GM12801 (cell line): Measurements from ENCODE around the gene LINGO1.

ENCODE experiments used
- CTCF ChIP-seq: IDR thresholded peaks from one replicate; pipeline ENCODE4 v1.5.1; 2011; ENCODE audit warnings: control low read depth; ENCODE audit not compliant: insufficient read length; ENCODE audit errors: extremely low read depth

LINGO1 gene

GRCh38 chr15:77612958-77613601 is 19.6 kb downstream of the LINGO1 start:
- no peak for TF ChIP-seq CTCF

- no peak for TF ChIP-seq CTCF
Measured at GRCh38 chr15:77611767-77612166, 20.9 kb downstream of the LINGO1 start.

GRCh38 chr15:77610731-77611130 is 22.0 kb downstream of the LINGO1 start:
- TF ChIP-seq CTCF, result no peak

DNA sequence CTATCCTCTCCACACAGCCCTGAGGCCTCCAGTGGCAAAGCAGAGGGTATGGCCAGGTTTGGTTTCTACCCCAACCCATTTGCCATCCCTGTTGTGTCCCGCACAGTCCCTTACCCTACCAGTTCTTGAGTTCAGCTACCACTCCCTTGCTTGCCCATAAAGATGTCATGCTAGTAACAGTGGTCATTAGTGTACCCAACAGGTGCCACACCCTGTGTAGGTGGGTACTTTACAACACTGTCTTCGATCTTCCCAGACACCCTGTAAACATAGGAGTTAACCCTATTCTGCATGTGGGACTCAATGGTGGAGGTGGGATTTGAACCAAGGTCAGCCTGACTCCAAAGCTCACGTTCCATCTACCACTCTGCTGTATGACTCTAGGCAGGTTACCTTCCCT is 23.2 kb downstream of the LINGO1 start:
- TF ChIP-seq CTCF, result no peak

DNA sequence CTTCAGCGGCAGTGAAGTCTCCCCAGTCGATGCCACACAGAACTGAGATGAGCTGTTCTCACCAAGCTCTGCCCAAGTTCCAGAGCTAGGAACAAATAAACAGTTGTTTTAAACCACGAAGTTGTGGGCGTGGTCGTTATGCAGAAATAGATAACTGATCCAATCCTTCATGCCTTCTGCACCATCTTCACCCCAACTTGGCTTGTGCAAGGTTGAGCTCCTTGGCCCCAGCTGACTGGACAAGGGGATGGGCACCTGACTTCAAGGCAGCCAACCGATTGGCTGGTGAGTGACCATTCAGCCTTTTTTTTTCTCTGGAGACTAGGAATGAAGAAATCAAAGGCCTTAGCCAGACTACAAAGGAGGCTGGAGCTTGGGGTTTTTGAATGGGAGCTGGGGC is 23.9 kb downstream of the LINGO1 start:
- no peak for TF ChIP-seq CTCF

DNA sequence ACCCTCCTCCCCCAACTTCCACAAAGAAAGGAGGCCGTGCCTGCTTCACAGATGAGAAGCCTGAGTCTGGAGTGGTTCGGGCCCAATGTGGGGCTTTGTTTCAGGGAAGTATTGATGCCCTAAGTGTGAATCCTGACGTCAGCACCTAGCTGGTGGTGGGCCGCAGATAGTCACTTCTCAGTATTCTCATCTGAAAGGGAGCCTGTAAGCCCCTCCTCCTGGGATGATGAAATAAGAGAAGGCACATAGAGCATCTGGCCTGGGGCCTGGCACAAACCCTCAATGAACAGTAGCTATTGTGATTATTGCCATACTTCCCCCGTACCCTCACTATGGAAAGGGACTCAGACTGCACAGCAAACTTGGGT is 24.8 kb downstream of the LINGO1 start:
- no peak for TF ChIP-seq CTCF

GRCh38 chr15:77607111-77607893 is 25.4 kb downstream of the LINGO1 start:
- TF ChIP-seq CTCF, result no peak
